ENCODE measurements around the gene EFHD2. TPM values are rescaled to one million over a fixed set of nuclear protein-coding genes. Genes with fewer than 3 reads are reported as not detected.

EFHD2 gene
- total RNA-seq, 2 experiments from 2014 or later = 49.4 TPM

- Mint-ChIP-seq H3K36me3 (peaks cover 23% of the 10 kb centered on the region), H3K9me3 (no peaks in the 10 kb centered on the region), H3K4me1 (peaks cover 40% of the 10 kb centered on the region), H3K4me3 (peak overlapping the region; percentile 95), H3K27me3 (peaks cover 18% of the 10 kb centered on the region), H3K27ac (no peak overlapping the region)
- POLR2A ChIA-PET = interaction anchor here (0.8 to 2.1 kb wide), 3 partner anchors 8 to 65 kb away, joined by 3 to 5 read pairs (median 3); no protein-coding TSS in a partner anchor
- no peak for ATAC-seq (ENCODE audit: low read depth)
- no peak for DNase-seq
Observed at GRCh38 chr1:15412175-15412800, 2.6 kb downstream of the EFHD2 start.

- Mint-ChIP-seq H3K4me1 (peaks cover 45% of the 10 kb centered on the region), H3K4me3 (no peak overlapping the region), H3K36me3 (peaks cover 23% of the 10 kb centered on the region), H3K9me3 (no peaks in the 10 kb centered on the region), H3K27ac (no peak overlapping the region), H3K27me3 (peaks cover 13% of the 10 kb centered on the region)
- POLR2A ChIA-PET = interaction anchor here (1.5 kb wide), 1 partner anchor 27 kb away, joined by 3 read pairs; no protein-coding TSS in a partner anchor
- DNase-seq (no peak), ATAC-seq (ENCODE audit: low read depth) (no peak)
Observed at GRCh38 chr1:15412843-15413242, 3.2 kb downstream of the EFHD2 start.

DNA sequence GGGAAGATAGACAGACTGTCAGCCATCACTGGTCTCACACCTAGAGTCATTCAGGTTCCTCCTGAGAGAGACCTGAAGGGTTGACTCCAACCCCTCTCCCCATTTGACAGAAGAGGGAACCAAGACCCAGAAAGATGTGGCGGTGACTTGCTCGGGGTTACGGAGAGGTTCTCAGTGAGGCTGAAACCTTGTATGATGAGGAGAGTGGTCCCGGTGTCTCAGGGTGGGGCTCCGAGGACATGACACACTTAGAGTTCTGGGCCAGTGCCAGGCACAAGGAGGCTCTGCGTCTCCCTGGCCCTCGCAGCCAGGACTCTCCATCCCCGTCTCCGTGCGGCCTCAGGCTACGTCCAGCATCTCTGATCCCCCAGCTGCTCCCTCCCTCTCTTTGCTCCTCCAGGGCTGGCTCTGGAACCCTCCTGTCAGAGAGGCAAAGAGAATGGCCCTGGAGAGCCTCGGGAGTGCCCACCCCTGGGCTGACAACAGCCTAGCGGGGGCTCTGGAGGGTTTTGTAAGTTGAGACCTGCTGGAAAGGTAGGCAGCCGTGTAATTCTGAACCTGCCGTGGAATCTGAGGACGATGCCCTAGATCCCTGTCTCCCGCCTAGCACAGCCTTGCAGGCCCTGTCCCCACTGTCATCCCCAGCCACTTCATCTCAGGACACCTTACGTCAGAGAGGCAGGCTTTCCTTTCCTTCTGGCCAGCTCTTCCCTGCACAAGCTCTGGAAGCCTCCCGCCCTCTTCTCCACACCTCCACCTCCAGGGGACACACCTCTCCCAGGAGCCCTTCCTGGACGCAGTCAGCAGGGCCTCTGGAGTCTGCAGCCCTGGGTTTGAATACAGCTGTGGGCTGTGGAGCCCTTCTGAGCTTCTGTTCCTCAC lies 4.1 kb downstream of the EFHD2 start:
- H3K4me3 Mint-ChIP-seq = no peak overlapping the region
- no peak for DNase-seq
- H3K9me3 Mint-ChIP-seq = no peaks in the 10 kb centered on the region
- no peak overlapping the region for H3K27ac Mint-ChIP-seq
- POLR2A ChIA-PET = no interaction called here
- no peak for ATAC-seq (ENCODE audit: low read depth)
- peaks cover 45% of the 10 kb centered on the region for H3K4me1 Mint-ChIP-seq
- H3K27me3 Mint-ChIP-seq = peaks cover 5% of the 10 kb centered on the region
- peaks cover 23% of the 10 kb centered on the region for H3K36me3 Mint-ChIP-seq

- no peaks in the 10 kb centered on the region for H3K9me3 Mint-ChIP-seq
- H3K36me3 Mint-ChIP-seq = peaks cover 23% of the 10 kb centered on the region
- H3K27me3 Mint-ChIP-seq = no peaks in the 10 kb centered on the region
- H3K4me3 Mint-ChIP-seq = no peak overlapping the region
- no peak overlapping the region for H3K27ac Mint-ChIP-seq
- H3K4me1 Mint-ChIP-seq = peaks cover 42% of the 10 kb centered on the region
- no peak for DNase-seq
- ATAC-seq (ENCODE audit: low read depth) = no peak
- POLR2A ChIA-PET = no interaction called here
Observed at GRCh38 chr1:15414445-15414983, 4.8 kb downstream of the EFHD2 start.

DNA sequence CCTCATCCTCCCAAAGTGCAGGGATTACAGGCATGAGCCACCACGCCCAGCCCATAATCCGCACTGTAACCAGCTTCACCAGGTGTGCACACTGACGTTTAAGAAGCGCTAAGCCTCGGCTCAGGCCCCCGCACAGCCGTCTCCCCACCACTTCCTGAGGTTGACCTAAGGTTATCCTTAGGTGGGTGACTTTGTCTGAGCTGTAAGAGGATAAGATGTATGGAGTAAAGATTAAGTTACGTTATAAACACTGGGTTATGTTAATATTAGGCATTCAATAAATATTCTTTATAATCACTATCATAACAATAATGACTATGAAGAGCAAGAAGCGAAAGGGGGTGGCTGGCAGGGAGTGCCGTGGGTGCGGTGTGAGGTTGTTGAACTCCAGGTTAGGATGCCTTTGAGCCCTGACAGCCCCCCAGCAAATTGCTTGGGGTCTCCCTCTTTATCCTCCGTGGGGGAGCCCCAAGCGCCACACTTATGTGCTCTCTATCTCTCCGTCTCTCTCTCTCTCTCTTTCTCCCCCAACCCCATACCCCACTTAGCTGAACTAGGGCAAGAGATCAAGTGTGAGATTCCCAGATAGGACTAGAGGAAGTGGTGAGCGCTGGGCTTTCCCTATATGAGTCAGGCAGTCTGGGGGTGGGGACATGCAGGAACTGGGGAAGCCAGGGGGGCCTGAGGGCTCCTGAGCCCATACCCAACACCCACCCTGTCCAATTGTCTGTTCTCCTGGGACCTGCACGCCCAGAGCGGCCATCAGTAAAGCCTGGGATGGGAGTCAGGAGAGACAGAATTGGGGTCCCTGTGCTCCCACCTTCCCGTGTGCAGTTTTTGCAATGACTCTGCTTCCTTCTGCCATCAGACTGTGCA lies 7.6 kb downstream of the EFHD2 start:
- peak overlapping the region; percentile 56 for H3K27ac Mint-ChIP-seq

DNA sequence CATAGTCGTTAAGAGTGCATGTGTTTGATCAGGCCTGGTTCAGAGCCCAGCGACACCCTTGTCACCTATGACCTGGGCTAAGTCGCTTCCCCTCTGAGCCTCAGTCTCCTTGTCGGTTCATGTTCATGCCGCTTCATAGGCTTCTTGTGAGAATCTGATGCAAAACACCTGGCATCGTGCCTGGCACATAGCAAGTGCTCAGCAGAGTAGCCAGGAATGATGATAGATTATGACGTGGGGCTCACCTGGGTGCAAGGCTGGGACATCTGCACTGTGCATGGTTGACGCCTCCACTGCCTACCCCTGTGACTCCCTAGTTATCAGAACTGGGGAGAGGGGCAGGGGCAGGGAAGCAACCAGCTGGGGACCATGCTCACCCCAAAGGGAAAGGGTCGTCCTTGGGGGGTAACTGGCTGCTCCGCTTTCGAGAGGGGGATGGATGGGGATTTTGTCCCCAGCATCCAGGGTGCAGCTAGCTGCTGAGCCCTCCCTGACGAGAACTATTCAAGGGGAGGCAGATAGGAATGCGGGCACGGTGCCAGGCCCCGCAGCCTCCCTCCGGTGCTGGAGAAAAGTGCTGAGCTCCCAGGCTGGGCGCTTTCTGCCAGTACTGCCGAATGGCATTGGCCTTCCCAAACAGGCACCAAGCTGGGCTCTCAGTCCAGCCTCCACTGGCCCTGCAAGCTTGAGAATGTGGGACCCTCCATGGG lies 9.3 kb downstream of the EFHD2 start:
- ATAC-seq (ENCODE audit: low read depth) (no peak), DNase-seq (no peak)
- H3K27me3 Mint-ChIP-seq = no peaks in the 10 kb centered on the region
- H3K4me1 Mint-ChIP-seq = peaks cover 33% of the 10 kb centered on the region
- peaks cover 4% of the 10 kb centered on the region for H3K9me3 Mint-ChIP-seq
- POLR2A ChIA-PET = interaction anchor here (2.1 kb wide), 1 partner anchor 7 kb away, joined by 5 read pairs; no protein-coding TSS in a partner anchor
- H3K4me3 Mint-ChIP-seq = no peak overlapping the region
- H3K27ac Mint-ChIP-seq = no peak overlapping the region
- H3K36me3 Mint-ChIP-seq = peaks cover 25% of the 10 kb centered on the region

More for the DNA sequence above, 7.6 kb downstream of the EFHD2 start:
- DNase-seq (peak; percentile 51), ATAC-seq (ENCODE audit: low read depth) (peak; percentile 76)
- H3K27me3 Mint-ChIP-seq = no peaks in the 10 kb centered on the region
- H3K9me3 Mint-ChIP-seq = peaks cover 4% of the 10 kb centered on the region
- peak overlapping the region; percentile 26 for H3K4me3 Mint-ChIP-seq
- H3K36me3 Mint-ChIP-seq = peaks cover 32% of the 10 kb centered on the region
- peaks cover 36% of the 10 kb centered on the region for H3K4me1 Mint-ChIP-seq
- POLR2A ChIA-PET = no interaction called here

DNA sequence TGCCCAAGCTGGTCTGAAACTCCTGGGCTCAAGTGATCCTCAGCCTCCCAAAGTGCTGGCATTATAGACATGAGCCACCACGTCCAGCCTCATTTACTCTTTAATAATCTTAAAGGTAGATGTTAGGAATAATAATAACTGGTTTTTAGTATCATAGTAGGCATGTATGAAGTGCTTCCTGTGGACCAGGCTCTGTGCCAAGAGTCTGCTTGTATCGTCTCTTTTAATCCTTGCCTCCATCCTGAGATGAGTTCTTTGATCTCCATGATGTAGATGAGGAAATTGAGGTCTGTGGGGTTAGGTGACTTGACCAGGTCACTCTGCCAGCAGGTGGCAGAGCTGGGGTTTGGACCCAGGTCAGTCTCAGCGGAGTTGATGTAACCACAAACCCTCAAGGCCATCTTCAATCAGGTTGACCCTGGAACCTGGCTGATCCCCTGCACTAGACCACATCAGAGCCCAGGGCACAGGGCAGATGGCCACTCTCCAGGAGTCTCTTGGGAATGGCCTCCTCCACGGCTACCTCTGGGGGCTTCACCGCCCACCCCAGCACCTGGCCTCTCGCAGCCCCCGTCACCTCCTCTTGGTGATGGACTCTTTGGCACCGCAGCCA lies 11.3 kb downstream of the EFHD2 start:
- no peak for ATAC-seq (ENCODE audit: low read depth)
- peaks cover 4% of the 10 kb centered on the region for H3K9me3 Mint-ChIP-seq
- H3K36me3 Mint-ChIP-seq = peaks cover 13% of the 10 kb centered on the region
- POLR2A ChIA-PET = interaction anchor here (1.3 to 2.1 kb wide), 2 partner anchors 9 to 11 kb away, joined by 3 to 5 read pairs; partner anchors contain the start of gene EFHD2
- no peaks in the 10 kb centered on the region for H3K27me3 Mint-ChIP-seq
- no peak overlapping the region for H3K4me3 Mint-ChIP-seq
- no peak for DNase-seq
- H3K27ac Mint-ChIP-seq = no peak overlapping the region
- peaks cover 21% of the 10 kb centered on the region for H3K4me1 Mint-ChIP-seq

DNA sequence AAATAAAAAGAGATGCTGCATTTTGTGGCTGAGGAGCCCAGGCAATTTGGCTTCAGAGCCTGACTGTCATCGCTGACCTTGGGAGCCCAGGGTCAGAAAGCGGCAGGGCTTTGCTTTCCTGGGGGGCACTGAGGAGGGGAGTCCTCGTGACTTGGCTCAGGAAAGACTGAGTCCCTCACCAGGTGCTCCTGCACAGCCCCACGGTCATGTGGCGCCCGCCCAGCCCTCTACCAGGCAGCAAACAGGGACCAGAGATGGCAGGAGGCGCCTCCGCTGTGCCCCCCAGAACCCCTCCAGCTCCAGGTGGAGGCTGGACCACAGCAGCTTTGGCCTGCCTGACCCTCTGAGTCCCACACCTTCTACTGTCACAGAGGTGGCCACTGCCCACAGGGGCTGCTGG lies 13.2 kb downstream of the EFHD2 start:
- no peak overlapping the region for H3K4me3 Mint-ChIP-seq
- H3K36me3 Mint-ChIP-seq = peaks cover 16% of the 10 kb centered on the region
- H3K4me1 Mint-ChIP-seq = peaks cover 11% of the 10 kb centered on the region
- POLR2A ChIA-PET = no interaction called here
- H3K9me3 Mint-ChIP-seq = peaks cover 4% of the 10 kb centered on the region
- no peaks in the 10 kb centered on the region for H3K27me3 Mint-ChIP-seq
- no peak overlapping the region for H3K27ac Mint-ChIP-seq
- ATAC-seq (ENCODE audit: low read depth) = no peak
- DNase-seq = no peak

DNA sequence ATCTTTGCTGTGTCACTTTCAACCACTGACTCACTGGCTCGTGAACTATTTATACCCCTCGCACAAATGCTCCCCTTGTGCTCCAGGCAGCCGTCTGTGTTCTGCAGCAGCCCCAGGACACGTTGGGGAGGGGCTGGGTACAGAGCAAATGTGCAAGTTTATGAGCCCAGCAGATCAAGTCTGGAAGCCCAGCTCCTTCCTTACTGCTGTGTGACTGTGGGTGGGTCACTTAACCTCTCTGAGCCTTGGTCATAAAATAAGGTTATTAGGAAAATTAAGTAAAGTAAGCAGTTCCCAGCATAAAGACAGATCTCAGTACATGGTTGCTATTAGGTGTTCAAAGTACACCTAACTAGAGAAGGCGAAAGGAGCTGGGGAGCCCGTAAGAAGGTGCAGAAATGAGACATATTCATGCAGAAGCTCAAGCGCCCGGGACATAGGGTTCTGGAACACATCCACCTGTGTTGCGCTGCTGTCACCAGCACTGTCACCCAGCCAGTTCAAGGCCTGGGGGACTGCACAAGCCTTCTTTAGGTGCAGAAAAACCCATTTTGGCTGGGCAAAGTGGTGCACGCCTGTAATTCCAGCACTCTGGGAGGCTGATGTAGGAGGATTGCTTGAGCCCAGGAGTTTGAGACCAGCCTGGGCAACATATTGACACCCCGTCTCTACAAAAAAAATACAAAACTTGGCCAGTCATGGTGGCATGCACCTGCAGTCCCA lies 13.8 kb downstream of the EFHD2 start:
- no peaks in the 10 kb centered on the region for H3K27me3 Mint-ChIP-seq
- POLR2A ChIA-PET = no interaction called here
- DNase-seq (no peak), ATAC-seq (ENCODE audit: low read depth) (no peak)
- H3K4me3 Mint-ChIP-seq = no peak overlapping the region
- peaks cover 16% of the 10 kb centered on the region for H3K36me3 Mint-ChIP-seq
- H3K4me1 Mint-ChIP-seq = peaks cover 11% of the 10 kb centered on the region
- H3K9me3 Mint-ChIP-seq = peaks cover 4% of the 10 kb centered on the region
- no peak overlapping the region for H3K27ac Mint-ChIP-seq

DNA sequence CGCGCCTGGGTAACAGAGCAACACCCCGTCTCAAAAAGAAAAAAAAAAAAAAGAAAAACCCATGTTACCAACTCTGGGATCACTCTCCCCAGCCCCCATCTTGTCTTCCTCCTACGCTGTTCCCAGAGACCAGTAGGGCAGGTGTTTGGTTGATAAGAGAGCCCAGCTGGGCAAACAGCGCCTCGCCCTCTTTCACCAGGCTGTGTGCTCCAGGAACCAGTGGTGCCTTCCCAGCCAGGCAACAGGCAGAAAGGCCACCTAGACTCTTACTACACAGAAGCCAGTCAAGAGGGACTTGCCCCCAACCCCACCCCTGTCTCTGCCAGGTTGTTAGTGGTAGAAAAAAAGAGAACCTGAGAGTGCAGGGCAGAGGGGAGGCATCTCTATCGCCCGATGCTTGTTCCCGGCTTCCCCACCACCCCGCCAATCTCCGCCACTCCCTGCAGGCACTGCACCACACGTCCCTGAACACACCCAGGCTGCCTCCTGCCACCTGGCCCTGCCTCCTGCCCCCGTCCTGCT lies 14.5 kb downstream of the EFHD2 start:
- POLR2A ChIA-PET = no interaction called here
- H3K36me3 Mint-ChIP-seq = peaks cover 16% of the 10 kb centered on the region
- no peaks in the 10 kb centered on the region for H3K27me3 Mint-ChIP-seq
- no peak overlapping the region for H3K4me3 Mint-ChIP-seq
- DNase-seq (no peak), ATAC-seq (ENCODE audit: low read depth) (no peak)
- peaks cover 4% of the 10 kb centered on the region for H3K9me3 Mint-ChIP-seq
- H3K4me1 Mint-ChIP-seq = peaks cover 11% of the 10 kb centered on the region
- no peak overlapping the region for H3K27ac Mint-ChIP-seq

DNA sequence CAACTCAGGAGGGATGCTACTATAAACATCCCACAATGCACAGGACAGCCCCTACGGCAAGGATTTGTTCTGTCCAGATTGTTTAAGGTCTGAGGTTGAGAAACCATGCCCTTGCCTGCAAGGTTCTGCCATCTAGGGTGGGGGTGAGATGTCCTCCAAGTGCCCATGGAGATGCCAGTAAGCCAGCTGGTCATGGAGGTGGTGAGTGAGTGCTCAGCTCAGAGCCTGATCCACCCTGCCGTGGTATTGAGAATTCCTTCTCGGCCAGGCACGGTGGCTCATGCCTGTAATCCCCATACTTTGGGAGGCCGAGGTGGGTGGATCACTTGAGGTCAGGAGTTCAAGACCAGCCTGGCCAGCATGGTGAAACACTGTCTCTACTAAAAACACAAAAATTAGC lies 15.3 kb downstream of the EFHD2 start:
- peaks cover 11% of the 10 kb centered on the region for H3K4me1 Mint-ChIP-seq
- no peak overlapping the region for H3K4me3 Mint-ChIP-seq
- H3K9me3 Mint-ChIP-seq = peaks cover 4% of the 10 kb centered on the region
- POLR2A ChIA-PET = no interaction called here
- no peaks in the 10 kb centered on the region for H3K27me3 Mint-ChIP-seq
- no peak overlapping the region for H3K27ac Mint-ChIP-seq
- H3K36me3 Mint-ChIP-seq = peaks cover 13% of the 10 kb centered on the region
- no peak for ATAC-seq (ENCODE audit: low read depth)
- no peak for DNase-seq

Measured in activated naive CD8-positive, alpha-beta T cell treated with anti-CD3 and anti-CD28 coated beads, Interleukin-2, amount 10 ng/mL, durations not matched to agents 7 days and 5 days (primary cell).